Measurements from ENCODE around the gene IL31RA.

- TF ChIP-seq, protein P1, sequence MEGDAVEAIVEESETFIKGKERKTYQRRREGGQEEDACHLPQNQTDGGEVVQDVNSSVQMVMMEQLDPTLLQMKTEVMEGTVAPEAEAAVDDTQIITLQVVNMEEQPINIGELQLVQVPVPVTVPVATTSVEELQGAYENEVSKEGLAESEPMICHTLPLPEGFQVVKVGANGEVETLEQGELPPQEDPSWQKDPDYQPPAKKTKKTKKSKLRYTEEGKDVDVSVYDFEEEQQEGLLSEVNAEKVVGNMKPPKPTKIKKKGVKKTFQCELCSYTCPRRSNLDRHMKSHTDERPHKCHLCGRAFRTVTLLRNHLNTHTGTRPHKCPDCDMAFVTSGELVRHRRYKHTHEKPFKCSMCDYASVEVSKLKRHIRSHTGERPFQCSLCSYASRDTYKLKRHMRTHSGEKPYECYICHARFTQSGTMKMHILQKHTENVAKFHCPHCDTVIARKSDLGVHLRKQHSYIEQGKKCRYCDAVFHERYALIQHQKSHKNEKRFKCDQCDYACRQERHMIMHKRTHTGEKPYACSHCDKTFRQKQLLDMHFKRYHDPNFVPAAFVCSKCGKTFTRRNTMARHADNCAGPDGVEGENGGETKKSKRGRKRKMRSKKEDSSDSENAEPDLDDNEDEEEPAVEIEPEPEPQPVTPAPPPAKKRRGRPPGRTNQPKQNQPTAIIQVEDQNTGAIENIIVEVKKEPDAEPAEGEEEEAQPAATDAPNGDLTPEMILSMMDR (conservative IDR thresholded peaks at IDR 0.05 in 1 of 2, IDR thresholded peaks at IDR 0.05 in 1 of 2; ENCODE audit: extremely low read depth in 1 of 2, insufficient read depth in 1 of 2, low read depth in 1 of 2, low read length in 2 of 2), result no peak
- TF ChIP-seq EZH2 (IDR thresholded peaks at IDR 0.05; ENCODE audit: borderline replicate concordance, low read length), result no peak
Measured at GRCh38 chr5:55917402-55918086, 66.4 kb downstream of the IL31RA start.

Measured in mammary epithelial cell (primary cell).